OCI-LY7 (cell line): ENCODE measurements around the gene CORO2B. TPM values are rescaled to one million over a fixed set of nuclear protein-coding genes. Genes with fewer than 3 reads are reported as not detected.
"Not testable (repeated sequence)": the region's sequence is repeated elsewhere in the genome, so short reads cannot be mapped to it uniquely, and the experiment has no call there.

Experiments
- BruUV-seq: library from RNA; stranded (reverse); fragments of 400-500 nt; replicated peaks from 2 replicates; lab custom pipeline; 2021; lab: Mats Ljungman, UMichigan
- CTCF ChIA-PET: fragments of 300-600 bp; sonication (Branson Sonifier 250); formaldehyde crosslinking; loops from one replicate; lab custom pipeline; 2022; ENCODE audit warnings: antibody characterized with exemption; ENCODE audit not compliant: unreplicated experiment; lab: Charles Lee
- POLR2A ChIA-PET: fragments of 300-600 bp; sonication (Branson Sonifier 250); formaldehyde crosslinking; loops from one replicate; lab custom pipeline; 2022; ENCODE audit warnings: antibody characterized with exemption; lab: Charles Lee
- DNase-seq: peaks from one replicate; pipeline ENCODE4 v3.0.0-alpha.2; 2015; ENCODE audit warnings: low spot score
- H2AFZ ChIP-seq: fragments of 200-600 bp; sonication (generic), shearing (Covaris generic); 2 replicates; pipeline ENCODE4 v1.6.1; 2014; ENCODE audit warnings: mild to moderate bottlenecking, antibody characterized with exemption, low read length, moderate library complexity
- H3K27ac ChIP-seq: fragments of 200-600 bp; sonication (generic); 2 replicates; pipeline ENCODE4 v1.5.1; 2014; ENCODE audit warnings: mixed run types, low read depth, mild to moderate bottlenecking, moderate library complexity, low read length, inconsistent platforms; ENCODE audit not compliant: poor library complexity, severe bottlenecking
- H3K36me3 ChIP-seq: fragments of 200-600 bp; sonication (generic); 2 replicates; pipeline ENCODE4 v1.6.1; 2014; ENCODE audit warnings: mild to moderate bottlenecking, antibody characterized with exemption, low read length, moderate library complexity, mixed read lengths; ENCODE audit not compliant: insufficient read depth
- H3K4me1 ChIP-seq: fragments of 200-600 bp; sonication (generic); 2 replicates; pipeline ENCODE4 v1.5.1; 2014; ENCODE audit warnings: mild to moderate bottlenecking, low read length; ENCODE audit not compliant: insufficient read depth, poor library complexity, severe bottlenecking
- H3K4me2 ChIP-seq: fragments of 200-600 bp; sonication (generic); 2 replicates; pipeline ENCODE4 v1.6.1; 2014; ENCODE audit warnings: mild to moderate bottlenecking, low read length
- H3K4me3 ChIP-seq: fragments of 200-600 bp; sonication (generic); 2 replicates; pipeline ENCODE4 v1.5.1; 2014; ENCODE audit warnings: mild to moderate bottlenecking, low read depth, low read length; ENCODE audit not compliant: poor library complexity, severe bottlenecking
- H3K79me2 ChIP-seq: fragments of 200-600 bp; sonication (generic); 2 replicates; pipeline ENCODE4 v1.6.1; 2016; ENCODE audit warnings: low read depth, mild to moderate bottlenecking, low read length, moderate library complexity, mixed read lengths; ENCODE audit not compliant: insufficient read depth
- H3K9me2 ChIP-seq: fragments of 200-600 bp; sonication (generic); 2 replicates; pipeline ENCODE4 v1.6.1; 2016; ENCODE audit warnings: mild to moderate bottlenecking, low read length, mixed read lengths; ENCODE audit not compliant: insufficient read depth
- H3K9me3 ChIP-seq: fragments of 200-600 bp; sonication (generic); 2 replicates; pipeline ENCODE4 v1.6.1; 2014; ENCODE audit warnings: mild to moderate bottlenecking, mixed run types, low read length, mixed read lengths
- H4K20me1 ChIP-seq: fragments of 200-600 bp; sonication (generic); 2 replicates; pipeline ENCODE4 v1.6.1; 2014; ENCODE audit warnings: mild to moderate bottlenecking, antibody characterized with exemption, low read length, moderate library complexity, mixed read lengths; ENCODE audit not compliant: insufficient read depth
- EZH2phosphoT487 ChIP-seq: fragments of 200-600 bp; sonication (generic); IDR thresholded peaks from 2 replicates; pipeline ENCODE4 v1.6.1; 2018; ENCODE audit warnings: low read depth, borderline replicate concordance, mild to moderate bottlenecking, mixed run types, antibody characterized with exemption, low read length, moderate library complexity, mixed read lengths
- intact Hi-C: fragments of 100-400 bp; cut with micrococcal nuclease; formaldehyde crosslinking; loops from one replicate; pipeline ENCODE4 v1.10.0; 2022; ENCODE audit not compliant: unreplicated experiment
- total RNA-seq, 2 experiments: library from RNA; depleted of rRNA in 1 of 2; stranded (reverse); fragments of >200 nt in 1 of 2; shearing (Covaris generic) in 1 of 2; gene quantifications; 2 replicates each; pipeline ENCODE4 v1.2.3, GENCODE V29; 2014 to 2022
- TF ChIP-seq, protein P1 (sequence below): fragments of 200-600 bp; sonication (generic); conservative IDR thresholded peaks from 2 replicates; pipeline ENCODE4 v1.5.1; 2014; ENCODE audit warnings: mild to moderate bottlenecking, antibody characterized with exemption, low read length, moderate library complexity, mixed read lengths

The CORO2B gene
- total RNA-seq, 2 experiments from 2014 or later, result 7.4 to 12.5 TPM

GRCh38 chr15:68678746-68679145 is 100.0 kb downstream of the CORO2B start:
- BruUV-seq, result no TSS peak
- peaks cover 29% of the 10 kb centered on the region for H3K4me1 ChIP-seq
- DNase-seq, result no peak
- CTCF ChIA-PET, result interaction anchor here (0.6 to 0.8 kb wide), 2 partner anchors 119 to 130 kb away, joined by 3 read pairs; no protein-coding TSS in a partner anchor
- intact Hi-C loops, result no loop called here
- TF ChIP-seq, protein P1, sequence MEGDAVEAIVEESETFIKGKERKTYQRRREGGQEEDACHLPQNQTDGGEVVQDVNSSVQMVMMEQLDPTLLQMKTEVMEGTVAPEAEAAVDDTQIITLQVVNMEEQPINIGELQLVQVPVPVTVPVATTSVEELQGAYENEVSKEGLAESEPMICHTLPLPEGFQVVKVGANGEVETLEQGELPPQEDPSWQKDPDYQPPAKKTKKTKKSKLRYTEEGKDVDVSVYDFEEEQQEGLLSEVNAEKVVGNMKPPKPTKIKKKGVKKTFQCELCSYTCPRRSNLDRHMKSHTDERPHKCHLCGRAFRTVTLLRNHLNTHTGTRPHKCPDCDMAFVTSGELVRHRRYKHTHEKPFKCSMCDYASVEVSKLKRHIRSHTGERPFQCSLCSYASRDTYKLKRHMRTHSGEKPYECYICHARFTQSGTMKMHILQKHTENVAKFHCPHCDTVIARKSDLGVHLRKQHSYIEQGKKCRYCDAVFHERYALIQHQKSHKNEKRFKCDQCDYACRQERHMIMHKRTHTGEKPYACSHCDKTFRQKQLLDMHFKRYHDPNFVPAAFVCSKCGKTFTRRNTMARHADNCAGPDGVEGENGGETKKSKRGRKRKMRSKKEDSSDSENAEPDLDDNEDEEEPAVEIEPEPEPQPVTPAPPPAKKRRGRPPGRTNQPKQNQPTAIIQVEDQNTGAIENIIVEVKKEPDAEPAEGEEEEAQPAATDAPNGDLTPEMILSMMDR, result no peak
- no peak for TF ChIP-seq EZH2phosphoT487
- no peaks in the 10 kb centered on the region for H3K9me3 ChIP-seq
- H3K9me2 ChIP-seq, result no peaks in the 10 kb centered on the region
- H3K79me2 ChIP-seq, result no peaks in the 10 kb centered on the region
- no peak overlapping the region for H2AFZ ChIP-seq
- no peaks in the 10 kb centered on the region for H4K20me1 ChIP-seq
- no peak overlapping the region for H3K4me2 ChIP-seq
- no peak overlapping the region for H3K27ac ChIP-seq
- POLR2A ChIA-PET, result no interaction called here
- no peak overlapping the region for H3K4me3 ChIP-seq
- H3K36me3 ChIP-seq, result no peaks in the 10 kb centered on the region

DNA sequence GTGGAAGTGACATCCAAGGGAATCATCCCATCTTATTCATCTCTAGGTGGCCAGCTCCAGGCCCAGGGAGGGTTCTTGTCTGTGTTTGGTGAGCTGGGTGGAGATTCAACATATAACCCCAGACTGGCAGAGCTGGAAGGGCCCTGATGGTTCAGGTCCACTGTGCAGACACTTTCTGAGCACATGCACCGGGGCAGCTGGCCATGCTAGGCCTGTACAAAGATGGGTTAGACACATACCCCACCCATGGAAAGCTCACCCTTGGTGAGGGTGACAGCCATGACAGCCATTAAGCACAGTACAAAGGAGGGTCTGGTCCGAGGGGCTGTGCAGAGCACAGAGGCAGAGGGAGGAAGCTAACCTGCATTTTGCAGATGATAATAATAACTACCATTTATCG is 100.4 kb downstream of the CORO2B start:
- Histone ChIP-seq H2AFZ (no peak overlapping the region), H3K79me2 (no peaks in the 10 kb centered on the region), H4K20me1 (no peaks in the 10 kb centered on the region), H3K27ac (no peak overlapping the region), H3K36me3 (no peaks in the 10 kb centered on the region), H3K9me2 (no peaks in the 10 kb centered on the region), H3K4me3 (no peak overlapping the region), H3K9me3 (no peaks in the 10 kb centered on the region), H3K4me2 (no peak overlapping the region), H3K4me1 (peaks cover 25% of the 10 kb centered on the region)
- ChIA-PET CTCF (interaction anchor here (0.6 to 0.8 kb wide), 2 partner anchors 120 to 131 kb away, joined by 3 read pairs; no protein-coding TSS in a partner anchor), POLR2A (no interaction called here)
- no peak for DNase-seq
- BruUV-seq, result no TSS peak
- TF ChIP-seq, protein P1, result no peak
- TF ChIP-seq EZH2phosphoT487, result no peak
- intact Hi-C loops, result no loop called here

DNA sequence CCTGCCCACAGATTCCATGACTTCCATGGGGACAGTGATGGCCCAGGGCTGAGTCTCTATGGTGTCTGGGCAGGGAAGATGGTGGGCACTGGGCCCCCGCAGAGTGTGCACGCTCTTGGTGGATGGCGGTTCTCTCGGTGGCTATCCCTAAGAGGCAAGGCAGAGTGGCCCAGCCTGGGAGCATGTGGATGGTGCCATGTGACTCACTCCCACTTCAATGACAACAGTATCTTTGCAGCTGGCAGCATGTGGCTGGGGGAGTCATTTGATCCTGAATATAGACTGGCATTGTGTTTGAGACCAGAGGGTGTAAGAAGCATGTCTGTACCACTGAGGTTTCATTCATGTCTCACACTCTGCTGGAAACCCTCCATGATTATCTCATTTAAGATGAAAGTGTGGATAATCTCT is 101.2 kb downstream of the CORO2B start:
- ChIA-PET POLR2A (interaction anchor here (0.5 kb wide), 1 partner anchor 16 kb away, joined by 3 read pairs; no protein-coding TSS in a partner anchor), CTCF (no interaction called here)
- Histone ChIP-seq H3K36me3 (no peaks in the 10 kb centered on the region), H3K4me2 (no peak overlapping the region), H4K20me1 (no peaks in the 10 kb centered on the region), H3K79me2 (no peaks in the 10 kb centered on the region), H2AFZ (no peak overlapping the region), H3K9me3 (no peaks in the 10 kb centered on the region), H3K4me3 (no peak overlapping the region), H3K9me2 (no peaks in the 10 kb centered on the region), H3K4me1 (peaks cover 17% of the 10 kb centered on the region), H3K27ac (no peak overlapping the region)
- intact Hi-C loops, result no loop called here
- no peak for TF ChIP-seq EZH2phosphoT487
- TF ChIP-seq, protein P1, result no peak
- no peak for DNase-seq
- BruUV-seq, result no TSS peak

GRCh38 chr15:68680756-68681155 is 102.0 kb downstream of the CORO2B start:
- H3K4me1 ChIP-seq, result peaks cover 12% of the 10 kb centered on the region
- H3K9me3 ChIP-seq, POLR2A ChIA-PET, H3K36me3 ChIP-seq, DNase-seq, H4K20me1 ChIP-seq, H3K27ac ChIP-seq, H3K4me3 ChIP-seq, CTCF ChIA-PET, H3K79me2 ChIP-seq, H3K9me2 ChIP-seq, intact Hi-C loops, H3K4me2 ChIP-seq, BruUV-seq, H2AFZ ChIP-seq: not testable (repeated sequence)
